ENCODE results near the gene EXOC3L2.

The EXOC3L2 gene

DNA sequence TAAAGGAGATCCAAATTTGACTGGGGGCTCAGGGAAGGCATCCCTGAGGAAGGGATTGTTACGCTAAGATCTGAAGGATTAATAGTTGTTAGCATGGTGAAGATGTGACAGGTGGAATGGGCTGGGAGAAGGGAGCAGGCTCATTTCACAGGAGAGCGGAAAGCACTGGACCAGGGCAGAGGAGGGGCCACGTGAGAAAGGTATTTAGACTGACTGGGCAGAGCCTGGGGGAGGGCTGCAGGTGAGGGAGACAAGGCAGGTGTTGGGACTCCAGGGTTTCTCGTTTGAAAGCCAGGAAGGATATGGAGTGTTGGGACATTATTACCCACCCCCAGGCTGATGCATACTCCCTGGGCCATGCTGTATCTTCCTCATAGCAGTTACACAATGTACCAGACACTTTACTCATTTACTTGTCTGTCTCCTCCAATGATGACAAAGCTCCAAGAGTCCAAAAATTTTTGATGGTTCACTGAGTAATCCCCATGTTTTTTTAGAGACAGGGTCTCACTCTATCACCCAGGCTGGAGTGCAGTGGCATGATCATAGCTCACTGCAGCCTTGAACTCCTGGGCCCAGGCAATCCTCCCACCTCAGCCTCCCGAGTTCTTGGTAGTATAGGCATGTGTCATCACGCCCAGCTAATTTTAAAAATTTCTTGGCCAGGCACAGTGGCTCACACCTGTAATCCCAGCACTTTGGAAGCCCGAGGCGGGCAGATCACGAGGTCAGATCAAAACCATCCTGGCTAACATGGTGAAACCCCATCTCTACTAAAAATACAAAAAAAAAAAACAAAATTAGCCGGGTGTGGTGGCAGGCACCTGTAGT lies 69.5 kb downstream of the EXOC3L2 start:
- no peak for FAIRE-seq
- TF ChIP-seq POLR2AphosphoS5 (IDR thresholded peaks at IDR 0.05; ENCODE audit: low read depth, low read length), result no peak
- TF ChIP-seq POLR2A (IDR thresholded peaks at IDR 0.05; ENCODE audit: low read depth, low read length), result no peak
- no peak for TF ChIP-seq TAF1 (IDR thresholded peaks at IDR 0.05; ENCODE audit: borderline replicate concordance, low read depth, low read length)
- no peak for DNase-seq (ENCODE audit: insufficient read length)

GRCh38 chr19:45173816-45174215 lies 71.4 kb downstream of the EXOC3L2 start:
- no peak for DNase-seq (ENCODE audit: insufficient read length)
- no peak for FAIRE-seq
- TF ChIP-seq POLR2AphosphoS5 (IDR thresholded peaks at IDR 0.05; ENCODE audit: low read depth, low read length), result no peak
- TF ChIP-seq POLR2A (IDR thresholded peaks at IDR 0.05; ENCODE audit: low read depth, low read length), result no peak
- TF ChIP-seq TAF1 (IDR thresholded peaks at IDR 0.05; ENCODE audit: borderline replicate concordance, low read depth, low read length), result no peak

DNA sequence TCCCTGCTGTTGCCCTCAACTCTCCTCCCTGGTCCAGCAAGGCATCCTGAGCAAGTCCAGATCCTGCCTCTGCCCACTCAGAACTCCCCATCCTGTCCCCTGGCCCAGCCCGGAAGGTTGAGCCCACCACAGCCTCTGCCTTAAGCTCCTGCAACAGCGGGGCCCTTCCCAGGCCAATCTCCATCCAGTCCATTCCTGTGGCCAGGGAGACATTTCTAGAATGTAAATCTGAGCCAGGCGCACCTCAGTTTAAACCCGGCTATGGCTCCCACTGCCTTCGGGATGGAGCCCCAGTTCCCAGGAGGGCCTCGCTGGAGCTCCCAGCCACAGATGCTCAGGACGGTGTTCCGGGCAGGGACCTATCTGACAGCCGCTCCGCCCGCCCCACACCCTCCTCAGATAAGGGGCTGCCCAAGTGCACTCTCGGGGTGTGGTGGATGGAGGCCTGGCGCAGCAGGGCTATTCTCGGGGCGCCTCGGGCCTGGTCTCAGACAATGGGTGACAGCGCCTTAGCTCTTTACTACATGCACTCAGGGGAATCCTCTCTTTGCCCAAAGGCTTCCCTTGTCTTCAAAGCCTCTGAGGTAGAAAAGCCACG lies 72.5 kb downstream of the EXOC3L2 start:
- TF ChIP-seq TAF1 (IDR thresholded peaks at IDR 0.05; ENCODE audit: borderline replicate concordance, low read depth, low read length), result no peak
- no peak for TF ChIP-seq POLR2A (IDR thresholded peaks at IDR 0.05; ENCODE audit: low read depth, low read length)
- TF ChIP-seq POLR2AphosphoS5 (IDR thresholded peaks at IDR 0.05; ENCODE audit: low read depth, low read length), result no peak
- DNase-seq (ENCODE audit: insufficient read length) (no peak), FAIRE-seq (no peak)

- peak; percentile 38 for FAIRE-seq
Observed at GRCh38 chr19:45172173-45172572, 73.0 kb downstream of the EXOC3L2 start.

DNA sequence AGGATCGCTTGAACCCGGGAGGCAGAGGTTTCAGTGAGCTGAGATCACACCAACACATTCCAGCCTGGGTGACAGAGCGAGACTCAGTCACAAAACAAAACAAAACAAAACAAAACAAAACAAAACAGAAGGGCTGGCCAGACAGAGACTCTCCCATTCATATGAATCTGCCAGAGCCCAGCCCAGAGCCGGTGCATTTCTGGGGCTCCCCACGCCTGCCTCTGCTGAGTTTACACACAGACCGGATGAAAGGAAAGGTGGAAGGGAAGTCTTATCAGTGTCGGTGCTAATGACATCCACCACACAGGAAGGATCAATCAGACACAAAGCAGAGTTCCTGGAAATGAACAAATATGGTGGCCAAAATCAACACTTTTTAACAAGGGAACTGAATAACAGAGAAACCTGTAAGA lies 74.0 kb downstream of the EXOC3L2 start:
- DNase-seq (ENCODE audit: insufficient read length) (no peak), FAIRE-seq (no peak)
- TF ChIP-seq TAF1 (IDR thresholded peaks at IDR 0.05; ENCODE audit: borderline replicate concordance, low read depth, low read length) (no peak), POLR2AphosphoS5 (IDR thresholded peaks at IDR 0.05; ENCODE audit: low read depth, low read length) (no peak), POLR2A (IDR thresholded peaks at IDR 0.05; ENCODE audit: low read depth, low read length) (no peak)

More at GRCh38 chr19:45172173-45172572, 73.0 kb downstream of the EXOC3L2 start:
- DNase-seq (ENCODE audit: insufficient read length), result no peak
- TF ChIP-seq POLR2A (IDR thresholded peaks at IDR 0.05; ENCODE audit: low read depth, low read length) (no peak), TAF1 (IDR thresholded peaks at IDR 0.05; ENCODE audit: borderline replicate concordance, low read depth, low read length) (no peak), POLR2AphosphoS5 (IDR thresholded peaks at IDR 0.05; ENCODE audit: low read depth, low read length) (no peak)

GRCh38 chr19:45170146-45171106 lies 74.8 kb downstream of the EXOC3L2 start:
- FAIRE-seq, result no peak
- no peak for TF ChIP-seq POLR2AphosphoS5 (IDR thresholded peaks at IDR 0.05; ENCODE audit: low read depth, low read length)
- TF ChIP-seq POLR2A (IDR thresholded peaks at IDR 0.05; ENCODE audit: low read depth, low read length), result no peak
- TF ChIP-seq TAF1 (IDR thresholded peaks at IDR 0.05; ENCODE audit: borderline replicate concordance, low read depth, low read length), result no peak

GRCh38 chr19:45169602-45170001 lies 75.6 kb downstream of the EXOC3L2 start:
- TF ChIP-seq POLR2AphosphoS5 (IDR thresholded peaks at IDR 0.05; ENCODE audit: low read depth, low read length) (no peak), TAF1 (IDR thresholded peaks at IDR 0.05; ENCODE audit: borderline replicate concordance, low read depth, low read length) (no peak), POLR2A (IDR thresholded peaks at IDR 0.05; ENCODE audit: low read depth, low read length) (no peak)
- FAIRE-seq, result no peak

More at GRCh38 chr19:45170146-45171106, 74.8 kb downstream of the EXOC3L2 start:
- no peak for DNase-seq (ENCODE audit: insufficient read length)

GRCh38 chr19:45168767-45169351 lies 76.3 kb downstream of the EXOC3L2 start:
- FAIRE-seq (no peak), DNase-seq (ENCODE audit: insufficient read length) (no peak)
- TF ChIP-seq POLR2A (IDR thresholded peaks at IDR 0.05; ENCODE audit: low read depth, low read length) (no peak), TAF1 (IDR thresholded peaks at IDR 0.05; ENCODE audit: borderline replicate concordance, low read depth, low read length) (no peak), POLR2AphosphoS5 (IDR thresholded peaks at IDR 0.05; ENCODE audit: low read depth, low read length) (no peak)

More at GRCh38 chr19:45169602-45170001, 75.6 kb downstream of the EXOC3L2 start:
- no peak for DNase-seq (ENCODE audit: insufficient read length)

- FAIRE-seq, result no peak
- no peak for DNase-seq (ENCODE audit: insufficient read length)
- TF ChIP-seq POLR2A (IDR thresholded peaks at IDR 0.05; ENCODE audit: low read depth, low read length) (no peak), TAF1 (IDR thresholded peaks at IDR 0.05; ENCODE audit: borderline replicate concordance, low read depth, low read length) (no peak), POLR2AphosphoS5 (IDR thresholded peaks at IDR 0.05; ENCODE audit: low read depth, low read length) (no peak)
Observed at GRCh38 chr19:45166723-45167252, 78.4 kb downstream of the EXOC3L2 start.

GRCh38 chr19:45164577-45165335 lies 80.5 kb downstream of the EXOC3L2 start:
- FAIRE-seq (peak; percentile 87), DNase-seq (ENCODE audit: insufficient read length) (peak; percentile 81)
- TF ChIP-seq TAF1 (IDR thresholded peaks at IDR 0.05; ENCODE audit: borderline replicate concordance, low read depth, low read length), result no peak
- TF ChIP-seq POLR2A (IDR thresholded peaks at IDR 0.05; ENCODE audit: low read depth, low read length), result no peak
- TF ChIP-seq POLR2AphosphoS5 (IDR thresholded peaks at IDR 0.05; ENCODE audit: low read depth, low read length), result no peak
